Osteoblast (primary cell): ENCODE measurements around the gene APOH. TPM values are rescaled to one million over a fixed set of nuclear protein-coding genes. Genes with fewer than 3 reads are reported as not detected.

Source experiments
- DNase-seq: peaks from one replicate; pipeline ENCODE4 v3.0.0; 2011; ENCODE audit warnings: low spot score, mixed read lengths; ENCODE audit not compliant: insufficient read length; ENCODE audit errors: missing footprints
- H2AFZ ChIP-seq: 2 replicates; pipeline ENCODE4 v1.6.0; 2011; ENCODE audit warnings: mild to moderate bottlenecking, low read length
- H3K27ac ChIP-seq: 2 replicates; pipeline ENCODE4 v1.5.1; 2011; ENCODE audit warnings: mild to moderate bottlenecking, low read depth, low read length, moderate library complexity
- H3K27me3 ChIP-seq: 2 replicates; pipeline ENCODE4 v1.6.0; 2012; ENCODE audit warnings: mild to moderate bottlenecking, control low read depth, inconsistent platforms, low read length, moderate library complexity; ENCODE audit not compliant: insufficient read depth
- H3K36me3 ChIP-seq: 2 replicates; pipeline ENCODE4 v1.5.1; 2011; ENCODE audit warnings: mild to moderate bottlenecking, low read length, control low read depth, moderate library complexity; ENCODE audit not compliant: insufficient read depth
- H3K4me1 ChIP-seq: 2 replicates; pipeline ENCODE4 v1.5.1; 2011; ENCODE audit warnings: mild to moderate bottlenecking, low read length, control low read depth, moderate library complexity; ENCODE audit not compliant: insufficient read depth
- H3K4me2 ChIP-seq: 2 replicates; pipeline ENCODE4 v1.6.0; 2011; ENCODE audit warnings: mild to moderate bottlenecking, low read length; ENCODE audit not compliant: insufficient read depth
- H3K4me3 ChIP-seq: fragments of 200-600 bp; sonication (generic); 3 replicates; pipeline ENCODE4 v1.5.1; 2012; ENCODE audit warnings: mild to moderate bottlenecking, low read length, inconsistent platforms; ENCODE audit not compliant: insufficient read depth
- H3K79me2 ChIP-seq: 2 replicates; pipeline ENCODE4 v1.6.0; 2012; ENCODE audit warnings: mild to moderate bottlenecking, low read length, control low read depth, inconsistent platforms; ENCODE audit not compliant: insufficient read depth
- H3K9me3 ChIP-seq: 2 replicates; pipeline ENCODE4 v1.5.1; 2011; ENCODE audit warnings: low read depth, low read length, control low read depth
- H4K20me1 ChIP-seq: 2 replicates; pipeline ENCODE4 v1.6.0; 2012; ENCODE audit warnings: mild to moderate bottlenecking, low read length, control low read depth; ENCODE audit not compliant: insufficient read depth
- total RNA-seq: library from RNA; depleted of rRNA; stranded (reverse); fragments of >200 nt; gene quantifications from 2 replicates; pipeline ENCODE4 v1.2.3, GENCODE V29; 2012
- TF ChIP-seq, protein P1 (sequence below): IDR thresholded peaks from 2 replicates; pipeline ENCODE4 v1.5.1; 2011; ENCODE audit warnings: mild to moderate bottlenecking, low read depth, low read length, moderate library complexity; ENCODE audit errors: extremely low read depth

The APOH gene
- total RNA-seq, 1 donor: not detected

DNA sequence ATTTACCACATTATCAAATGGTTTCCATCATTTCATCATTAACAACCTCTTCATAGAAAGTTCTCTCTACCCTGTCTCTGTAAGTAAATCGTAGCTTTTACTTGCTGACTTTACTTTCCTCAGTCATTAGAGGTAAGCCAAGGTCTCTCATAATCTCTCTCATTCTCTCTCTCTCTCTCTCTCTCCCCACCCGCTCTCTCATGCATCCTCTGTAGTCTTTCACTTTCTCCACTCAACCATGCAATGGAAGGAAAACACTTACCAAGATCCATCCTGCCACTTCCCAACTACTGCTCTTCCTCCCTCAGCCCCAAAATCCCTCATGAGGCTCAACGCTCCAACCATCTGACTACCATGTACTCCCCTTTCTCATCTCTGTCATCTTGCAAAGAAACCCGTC lies 43.4 kb downstream of the APOH start:
- Histone ChIP-seq H3K9me3 (no peaks in the 10 kb centered on the region), H2AFZ (no peak overlapping the region), H3K4me2 (no peak overlapping the region), H3K79me2 (peaks cover 17% of the 10 kb centered on the region), H3K27me3 (no peaks in the 10 kb centered on the region), H4K20me1 (peaks cover 2% of the 10 kb centered on the region), H3K4me3 (no peak overlapping the region), H3K4me1 (peaks cover 8% of the 10 kb centered on the region), H3K36me3 (peaks cover 12% of the 10 kb centered on the region), H3K27ac (no peak overlapping the region)
- DNase-seq: no peak
- TF ChIP-seq, protein P1, sequence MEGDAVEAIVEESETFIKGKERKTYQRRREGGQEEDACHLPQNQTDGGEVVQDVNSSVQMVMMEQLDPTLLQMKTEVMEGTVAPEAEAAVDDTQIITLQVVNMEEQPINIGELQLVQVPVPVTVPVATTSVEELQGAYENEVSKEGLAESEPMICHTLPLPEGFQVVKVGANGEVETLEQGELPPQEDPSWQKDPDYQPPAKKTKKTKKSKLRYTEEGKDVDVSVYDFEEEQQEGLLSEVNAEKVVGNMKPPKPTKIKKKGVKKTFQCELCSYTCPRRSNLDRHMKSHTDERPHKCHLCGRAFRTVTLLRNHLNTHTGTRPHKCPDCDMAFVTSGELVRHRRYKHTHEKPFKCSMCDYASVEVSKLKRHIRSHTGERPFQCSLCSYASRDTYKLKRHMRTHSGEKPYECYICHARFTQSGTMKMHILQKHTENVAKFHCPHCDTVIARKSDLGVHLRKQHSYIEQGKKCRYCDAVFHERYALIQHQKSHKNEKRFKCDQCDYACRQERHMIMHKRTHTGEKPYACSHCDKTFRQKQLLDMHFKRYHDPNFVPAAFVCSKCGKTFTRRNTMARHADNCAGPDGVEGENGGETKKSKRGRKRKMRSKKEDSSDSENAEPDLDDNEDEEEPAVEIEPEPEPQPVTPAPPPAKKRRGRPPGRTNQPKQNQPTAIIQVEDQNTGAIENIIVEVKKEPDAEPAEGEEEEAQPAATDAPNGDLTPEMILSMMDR: no peak

DNA sequence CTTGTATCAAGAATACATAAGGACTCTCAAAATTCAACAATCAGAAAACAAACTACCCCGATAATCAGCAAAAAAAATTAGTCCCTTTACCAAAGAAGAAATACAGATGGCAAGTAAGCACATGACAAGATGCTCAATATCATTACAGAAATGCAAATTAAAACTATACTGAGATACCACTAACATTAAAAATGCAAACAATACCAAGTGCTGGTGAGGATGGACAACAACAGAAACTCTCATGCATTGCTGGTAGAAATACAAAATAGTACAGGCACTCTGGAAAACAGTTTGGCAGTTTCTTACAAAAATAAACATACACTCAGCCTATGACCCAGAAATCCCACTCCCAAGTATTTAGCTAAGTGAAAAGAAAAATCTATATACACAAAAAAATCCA lies 44.8 kb downstream of the APOH start:
- Histone ChIP-seq H3K4me3 (no peak overlapping the region), H3K4me2 (no peak overlapping the region), H2AFZ (no peak overlapping the region), H3K36me3 (peaks cover 12% of the 10 kb centered on the region), H3K79me2 (peaks cover 14% of the 10 kb centered on the region), H3K27me3 (no peaks in the 10 kb centered on the region), H4K20me1 (no peaks in the 10 kb centered on the region), H3K4me1 (no peaks in the 10 kb centered on the region), H3K27ac (no peak overlapping the region), H3K9me3 (no peaks in the 10 kb centered on the region)
- TF ChIP-seq, protein P1: no peak
- no peak for DNase-seq

DNA sequence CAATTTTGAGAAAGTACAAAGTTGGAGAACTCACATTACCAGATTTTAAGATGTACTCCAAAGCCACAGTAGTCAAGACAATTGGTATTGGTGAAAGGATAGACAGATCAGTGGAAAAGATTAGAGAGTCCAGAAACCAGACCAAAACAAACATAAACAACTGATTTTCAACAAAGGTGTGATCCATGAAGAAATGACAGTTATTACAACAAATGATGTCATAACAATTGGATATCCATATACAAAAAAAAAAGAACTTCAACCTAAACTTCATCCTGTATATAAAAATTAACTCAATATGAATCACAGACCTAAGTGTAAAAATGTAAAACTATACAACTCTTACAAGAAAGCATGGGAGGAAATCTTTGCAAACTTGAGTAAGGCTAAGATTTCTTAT lies 45.7 kb downstream of the APOH start:
- no peak overlapping the region for H3K27ac ChIP-seq
- H3K36me3 ChIP-seq: peaks cover 12% of the 10 kb centered on the region
- peaks cover 9% of the 10 kb centered on the region for H3K79me2 ChIP-seq
- DNase-seq: no peak
- H3K27me3 ChIP-seq: no peaks in the 10 kb centered on the region
- H4K20me1 ChIP-seq: no peaks in the 10 kb centered on the region
- H3K4me1 ChIP-seq: no peaks in the 10 kb centered on the region
- H3K4me2 ChIP-seq: no peak overlapping the region
- H2AFZ ChIP-seq: no peak overlapping the region
- TF ChIP-seq, protein P1: no peak
- H3K9me3 ChIP-seq: no peaks in the 10 kb centered on the region
- no peak overlapping the region for H3K4me3 ChIP-seq

DNA sequence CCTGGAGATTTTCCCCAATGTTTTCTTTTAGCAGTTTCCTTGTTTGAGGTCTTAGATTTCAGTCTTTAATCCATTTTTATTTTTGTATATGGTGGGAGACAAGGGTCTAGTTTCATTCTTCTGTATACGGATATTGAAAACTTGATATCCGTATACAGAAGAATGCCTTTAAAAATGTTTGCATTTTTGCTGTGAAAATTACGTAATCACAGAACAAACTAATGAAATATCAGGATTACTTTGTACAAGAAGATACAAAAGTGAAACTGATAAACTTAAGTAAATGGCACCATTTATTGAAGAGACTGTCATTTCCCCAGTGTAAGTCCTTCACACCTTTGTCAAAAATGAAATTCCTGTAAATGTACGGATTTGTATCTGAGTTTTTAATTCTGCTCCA lies 50.6 kb downstream of the APOH start:
- no peaks in the 10 kb centered on the region for H3K27me3 ChIP-seq
- no peak overlapping the region for H3K4me2 ChIP-seq
- TF ChIP-seq, protein P1: no peak
- no peaks in the 10 kb centered on the region for H3K4me1 ChIP-seq
- H3K79me2 ChIP-seq: no peaks in the 10 kb centered on the region
- H3K27ac ChIP-seq: no peak overlapping the region
- H4K20me1 ChIP-seq: no peaks in the 10 kb centered on the region
- no peak for DNase-seq
- H3K36me3 ChIP-seq: peaks cover 14% of the 10 kb centered on the region
- H3K4me3 ChIP-seq: no peak overlapping the region
- H3K9me3 ChIP-seq: no peaks in the 10 kb centered on the region
- H2AFZ ChIP-seq: no peak overlapping the region
